ENCODE results near the gene SPTLC2. TPM values are rescaled to one million over a fixed set of nuclear protein-coding genes. Genes with fewer than 3 reads are reported as not detected.

Gene SPTLC2
- total RNA-seq, 1 donor from 2014 or later, result 31.9 TPM

- Histone ChIP-seq H3K4me3 (ENCODE audit: low read depth, low read length) (no peak overlapping the region), H3K27me3 (ENCODE audit: control insufficient read depth, insufficient read depth, low read length) (no peaks in the 10 kb centered on the region), H3K36me3 (ENCODE audit: control insufficient read depth, insufficient read depth, low read length) (no peaks in the 10 kb centered on the region)
- no peak for DNase-seq (ENCODE audit: low read depth)
- FAIRE-seq, result no peak
- TF ChIP-seq, protein P1, sequence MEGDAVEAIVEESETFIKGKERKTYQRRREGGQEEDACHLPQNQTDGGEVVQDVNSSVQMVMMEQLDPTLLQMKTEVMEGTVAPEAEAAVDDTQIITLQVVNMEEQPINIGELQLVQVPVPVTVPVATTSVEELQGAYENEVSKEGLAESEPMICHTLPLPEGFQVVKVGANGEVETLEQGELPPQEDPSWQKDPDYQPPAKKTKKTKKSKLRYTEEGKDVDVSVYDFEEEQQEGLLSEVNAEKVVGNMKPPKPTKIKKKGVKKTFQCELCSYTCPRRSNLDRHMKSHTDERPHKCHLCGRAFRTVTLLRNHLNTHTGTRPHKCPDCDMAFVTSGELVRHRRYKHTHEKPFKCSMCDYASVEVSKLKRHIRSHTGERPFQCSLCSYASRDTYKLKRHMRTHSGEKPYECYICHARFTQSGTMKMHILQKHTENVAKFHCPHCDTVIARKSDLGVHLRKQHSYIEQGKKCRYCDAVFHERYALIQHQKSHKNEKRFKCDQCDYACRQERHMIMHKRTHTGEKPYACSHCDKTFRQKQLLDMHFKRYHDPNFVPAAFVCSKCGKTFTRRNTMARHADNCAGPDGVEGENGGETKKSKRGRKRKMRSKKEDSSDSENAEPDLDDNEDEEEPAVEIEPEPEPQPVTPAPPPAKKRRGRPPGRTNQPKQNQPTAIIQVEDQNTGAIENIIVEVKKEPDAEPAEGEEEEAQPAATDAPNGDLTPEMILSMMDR (IDR thresholded peaks at IDR 0.05; ENCODE audit: insufficient read depth, low read length, severe bottlenecking), result no peak
Measured at GRCh38 chr14:77630111-77630510, 13.7 kb upstream of the SPTLC2 start.

DNA sequence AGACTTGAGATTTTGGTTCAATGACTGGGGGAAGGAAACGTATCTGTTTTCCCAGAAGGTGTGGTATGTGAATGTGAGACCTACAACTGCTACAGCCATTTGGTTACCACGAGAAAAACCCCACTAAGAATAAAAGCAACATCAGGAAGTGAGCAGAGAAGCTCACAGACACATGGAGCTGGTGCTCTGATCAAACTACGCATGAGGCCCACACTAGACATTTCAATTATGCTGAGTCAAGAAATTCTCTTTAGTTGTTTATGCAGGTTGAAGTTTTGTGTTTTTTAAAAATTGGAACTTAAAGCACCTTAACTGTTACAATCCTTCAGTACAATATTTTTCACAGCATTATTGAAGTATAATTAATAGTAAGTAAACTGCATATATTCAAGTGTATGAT lies 8.9 kb upstream of the SPTLC2 start:
- TF ChIP-seq, protein P1 (IDR thresholded peaks at IDR 0.05; ENCODE audit: insufficient read depth, low read length, severe bottlenecking), result no peak
- H3K36me3 ChIP-seq (ENCODE audit: control insufficient read depth, insufficient read depth, low read length), result no peaks in the 10 kb centered on the region
- H3K27me3 ChIP-seq (ENCODE audit: control insufficient read depth, insufficient read depth, low read length), result no peaks in the 10 kb centered on the region
- DNase-seq (ENCODE audit: low read depth), result no peak
- no peak overlapping the region for H3K4me3 ChIP-seq (ENCODE audit: low read depth, low read length)
- no peak for FAIRE-seq

- TF ChIP-seq, protein P1 (IDR thresholded peaks at IDR 0.05; ENCODE audit: insufficient read depth, low read length, severe bottlenecking), result no peak
- FAIRE-seq (no peak), DNase-seq (ENCODE audit: low read depth) (no peak)
- no peak overlapping the region for H3K4me3 ChIP-seq (ENCODE audit: low read depth, low read length)
- no peaks in the 10 kb centered on the region for H3K36me3 ChIP-seq (ENCODE audit: control insufficient read depth, insufficient read depth, low read length)
- H3K27me3 ChIP-seq (ENCODE audit: control insufficient read depth, insufficient read depth, low read length), result no peaks in the 10 kb centered on the region
Measured at GRCh38 chr14:77623201-77623600, 6.8 kb upstream of the SPTLC2 start.

- no peaks in the 10 kb centered on the region for H3K36me3 ChIP-seq (ENCODE audit: control insufficient read depth, insufficient read depth, low read length)
- FAIRE-seq (peak; percentile 92), DNase-seq (ENCODE audit: low read depth) (peak; percentile 38)
- no peak overlapping the region for H3K4me3 ChIP-seq (ENCODE audit: low read depth, low read length)
- TF ChIP-seq, protein P1 (IDR thresholded peaks at IDR 0.05; ENCODE audit: insufficient read depth, low read length, severe bottlenecking), result no peak
- H3K27me3 ChIP-seq (ENCODE audit: control insufficient read depth, insufficient read depth, low read length), result no peaks in the 10 kb centered on the region
Measured at GRCh38 chr14:77622366-77622961, 6.0 kb upstream of the SPTLC2 start.

DNA sequence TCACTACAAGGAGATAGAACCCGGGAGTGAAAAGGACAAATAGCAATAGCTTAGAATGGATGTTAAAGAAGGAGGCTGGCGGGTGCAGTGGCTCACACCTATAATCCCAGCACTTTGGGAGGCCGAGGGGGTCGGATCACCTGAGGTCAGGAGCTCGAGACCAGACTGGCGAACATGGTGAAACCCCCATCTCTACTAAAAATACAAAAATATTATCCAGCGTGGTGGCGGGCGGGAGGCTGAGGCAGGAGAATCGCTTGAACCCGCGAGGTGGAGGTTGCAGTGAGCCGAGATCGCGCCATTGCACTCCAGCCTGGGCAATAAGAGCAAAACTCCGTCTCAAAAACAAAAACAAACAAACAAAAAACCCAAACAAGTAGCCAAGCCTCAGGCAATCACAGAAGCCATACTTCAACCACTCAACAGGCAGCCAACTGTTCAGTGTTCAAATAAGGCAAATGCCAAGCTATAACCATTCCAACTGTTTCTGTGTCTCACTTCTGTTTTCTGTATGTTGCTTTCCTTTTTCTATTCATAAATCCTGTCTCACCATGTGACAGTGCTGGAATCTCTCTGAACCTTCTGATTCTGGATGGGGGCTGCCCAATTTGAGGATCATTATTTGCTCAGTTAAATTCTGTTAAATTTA lies 3.9 kb upstream of the SPTLC2 start:
- Histone ChIP-seq H3K4me3 (ENCODE audit: low read depth, low read length) (no peak overlapping the region), H3K27me3 (ENCODE audit: control insufficient read depth, insufficient read depth, low read length) (no peaks in the 10 kb centered on the region), H3K36me3 (ENCODE audit: control insufficient read depth, insufficient read depth, low read length) (no peaks in the 10 kb centered on the region)
- FAIRE-seq, result no peak
- TF ChIP-seq, protein P1 (IDR thresholded peaks at IDR 0.05; ENCODE audit: insufficient read depth, low read length, severe bottlenecking), result no peak
- DNase-seq (ENCODE audit: low read depth), result no peak
